Measurements from ENCODE around the gene TVP23C. TPM values are rescaled to one million over a fixed set of nuclear protein-coding genes. Genes with fewer than 3 reads are reported as not detected.

Gene TVP23C
- total and polyA plus RNA-seq, 8 donors, result 5.3 to 16.8 (median 7.5) TPM

DNA sequence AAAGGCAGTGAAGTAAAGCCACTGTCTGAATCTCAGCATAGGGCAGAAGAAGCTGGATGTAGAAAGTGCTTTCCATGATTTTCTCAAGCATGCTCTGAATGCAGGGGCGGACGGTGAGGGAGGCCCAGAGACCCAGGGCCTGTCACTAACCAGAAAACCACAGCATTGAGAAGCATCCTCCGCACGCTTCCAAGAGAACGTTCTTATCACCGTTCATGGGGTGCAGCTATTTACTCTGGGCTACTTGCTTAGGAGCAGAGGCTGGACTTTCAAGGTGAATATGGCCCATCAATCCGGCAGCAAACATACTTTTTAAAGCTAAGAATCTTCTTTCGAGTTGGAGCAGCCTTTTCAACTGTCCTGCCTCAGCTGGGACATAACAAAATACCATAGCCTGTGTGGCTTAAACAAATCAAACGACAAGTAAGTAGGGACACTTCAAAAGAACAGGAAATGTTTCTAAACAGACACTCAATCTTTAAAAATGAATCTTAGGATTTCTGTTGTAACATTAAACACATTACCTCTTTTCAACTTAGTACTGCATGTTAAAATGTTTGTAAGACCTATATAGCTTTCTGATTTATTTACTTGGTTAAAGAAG is 49.3 kb downstream of the TVP23C start:
- H3K4me1 ChIP-seq, result peaks cover 3 to 8% (median 6%) of the 10 kb centered on the region in 3 donors
- TF ChIP-seq, protein P1, sequence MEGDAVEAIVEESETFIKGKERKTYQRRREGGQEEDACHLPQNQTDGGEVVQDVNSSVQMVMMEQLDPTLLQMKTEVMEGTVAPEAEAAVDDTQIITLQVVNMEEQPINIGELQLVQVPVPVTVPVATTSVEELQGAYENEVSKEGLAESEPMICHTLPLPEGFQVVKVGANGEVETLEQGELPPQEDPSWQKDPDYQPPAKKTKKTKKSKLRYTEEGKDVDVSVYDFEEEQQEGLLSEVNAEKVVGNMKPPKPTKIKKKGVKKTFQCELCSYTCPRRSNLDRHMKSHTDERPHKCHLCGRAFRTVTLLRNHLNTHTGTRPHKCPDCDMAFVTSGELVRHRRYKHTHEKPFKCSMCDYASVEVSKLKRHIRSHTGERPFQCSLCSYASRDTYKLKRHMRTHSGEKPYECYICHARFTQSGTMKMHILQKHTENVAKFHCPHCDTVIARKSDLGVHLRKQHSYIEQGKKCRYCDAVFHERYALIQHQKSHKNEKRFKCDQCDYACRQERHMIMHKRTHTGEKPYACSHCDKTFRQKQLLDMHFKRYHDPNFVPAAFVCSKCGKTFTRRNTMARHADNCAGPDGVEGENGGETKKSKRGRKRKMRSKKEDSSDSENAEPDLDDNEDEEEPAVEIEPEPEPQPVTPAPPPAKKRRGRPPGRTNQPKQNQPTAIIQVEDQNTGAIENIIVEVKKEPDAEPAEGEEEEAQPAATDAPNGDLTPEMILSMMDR (IDR thresholded peaks at IDR 0.05), result no peak
- no peak for DNase-seq
- no peaks in the 10 kb centered on the region for H3K36me3 ChIP-seq
- 69 to 77% methylated on average over 9 of the region's 9 CpGs for WGBS, 2 donors
- H3K27me3 ChIP-seq, result no peaks in the 10 kb centered on the region
- no peak for FAIRE-seq
- no peak overlapping the region for H3K27ac ChIP-seq
- H3K4me3 ChIP-seq, result no peak overlapping the region
- peak in 1 of 4 donors; percentile 38 for ATAC-seq
- intact Hi-C loops (cut with DNase I), result loop anchor here in 1 of 3 donors (10.0 kb wide), 1 partner anchor 259 kb away; no protein-coding TSS in a partner anchor
- no peaks in the 10 kb centered on the region for H3K9me3 ChIP-seq

DNA sequence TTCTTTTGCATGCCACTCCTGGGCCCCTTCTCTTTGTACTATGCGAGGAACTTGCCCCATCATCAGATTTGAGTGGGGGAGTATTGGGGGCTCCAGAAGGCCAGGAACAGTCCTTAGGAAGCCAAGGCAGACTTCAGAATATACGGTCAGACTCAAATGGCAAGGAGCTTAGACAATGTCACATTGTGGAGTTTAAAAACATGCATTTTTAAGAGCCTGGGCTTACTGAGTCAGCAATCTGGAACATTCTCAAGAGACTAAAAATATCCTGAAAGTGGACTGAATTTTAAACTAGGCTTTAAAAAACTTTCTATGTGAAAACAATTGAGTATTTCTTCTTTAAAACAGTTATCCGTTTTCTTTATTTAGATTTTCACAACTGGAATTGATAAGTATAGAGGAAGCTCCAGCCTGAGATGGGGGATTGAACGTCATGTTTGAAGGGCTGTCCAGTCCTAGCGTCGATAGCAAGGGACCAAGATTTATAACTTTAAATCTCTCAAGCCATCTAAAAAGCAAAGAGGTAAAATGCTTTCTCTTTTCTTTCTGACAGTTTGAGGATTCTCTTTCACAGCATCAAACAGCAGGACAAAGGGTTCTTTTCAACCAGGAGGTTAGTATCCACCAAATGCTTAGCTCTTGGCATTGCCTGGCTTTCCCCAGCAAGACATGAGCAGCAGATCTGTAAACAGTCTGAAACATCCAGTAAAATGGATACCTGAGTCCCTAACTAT is 50.1 kb downstream of the TVP23C start:
- no peaks in the 10 kb centered on the region for H3K36me3 ChIP-seq
- no peak for DNase-seq
- H3K27ac ChIP-seq, result no peak overlapping the region
- 87 to 90% methylated on average over 6 of the region's 6 CpGs for WGBS, 2 donors
- TF ChIP-seq, protein P1 (IDR thresholded peaks at IDR 0.05), result no peak
- no peaks in the 10 kb centered on the region for H3K27me3 ChIP-seq
- no peaks in the 10 kb centered on the region for H3K9me3 ChIP-seq
- intact Hi-C loops (cut with DNase I), result loop anchor here in 1 of 3 donors (10.0 kb wide), 1 partner anchor 258 kb away; no protein-coding TSS in a partner anchor
- peak in 1 of 4 donors; percentile 45 for ATAC-seq
- FAIRE-seq, result no peak
- H3K4me1 ChIP-seq, result peaks cover 3 to 8% (median 6%) of the 10 kb centered on the region in 3 donors
- no peak overlapping the region for H3K4me3 ChIP-seq

DNA sequence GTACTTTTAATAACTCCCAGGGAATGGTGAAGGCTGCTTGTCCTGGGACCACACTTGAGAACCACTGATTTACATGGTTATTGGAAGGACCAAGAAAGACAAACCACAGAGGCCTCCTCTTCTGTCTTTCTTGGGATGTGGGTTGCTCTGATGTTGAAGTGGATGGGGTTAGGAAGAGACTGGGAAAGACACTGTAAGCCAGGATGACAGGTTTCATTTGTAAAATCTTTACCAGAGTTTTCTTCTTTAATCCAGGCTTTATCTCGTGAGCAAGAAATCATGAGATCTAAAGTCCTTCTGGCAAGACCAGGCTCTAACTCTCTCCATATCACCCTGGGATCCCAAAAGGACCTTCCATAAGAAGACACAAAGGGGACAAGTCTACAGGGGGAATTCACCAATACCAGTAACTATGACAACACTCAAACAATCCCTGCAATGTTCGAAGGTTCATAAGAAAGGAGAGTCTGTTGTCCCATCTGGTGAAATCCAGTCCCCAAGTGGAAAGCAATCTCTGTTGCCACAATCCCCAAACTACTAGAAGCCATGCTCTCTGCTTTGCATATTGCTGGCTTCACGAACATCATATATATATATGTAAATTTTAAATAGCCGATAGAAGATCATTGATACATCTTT is 51.1 kb downstream of the TVP23C start:
- intact Hi-C loops (cut with DNase I), result loop anchor here in 1 of 3 donors (10.0 kb wide), 1 partner anchor 257 kb away; no protein-coding TSS in a partner anchor
- H3K4me3 ChIP-seq, result no peak overlapping the region
- TF ChIP-seq, protein P1 (IDR thresholded peaks at IDR 0.05), result no peak
- FAIRE-seq (no peak), ATAC-seq (no peak), DNase-seq (no peak)
- H3K36me3 ChIP-seq, result no peaks in the 10 kb centered on the region
- peaks cover 3 to 8% (median 6%) of the 10 kb centered on the region in 3 donors for H3K4me1 ChIP-seq
- H3K27me3 ChIP-seq, result no peaks in the 10 kb centered on the region
- no peak overlapping the region for H3K27ac ChIP-seq
- 94 to 95% methylated on average over 4 of the region's 4 CpGs for WGBS, 2 donors
- H3K9me3 ChIP-seq, result no peaks in the 10 kb centered on the region

DNA sequence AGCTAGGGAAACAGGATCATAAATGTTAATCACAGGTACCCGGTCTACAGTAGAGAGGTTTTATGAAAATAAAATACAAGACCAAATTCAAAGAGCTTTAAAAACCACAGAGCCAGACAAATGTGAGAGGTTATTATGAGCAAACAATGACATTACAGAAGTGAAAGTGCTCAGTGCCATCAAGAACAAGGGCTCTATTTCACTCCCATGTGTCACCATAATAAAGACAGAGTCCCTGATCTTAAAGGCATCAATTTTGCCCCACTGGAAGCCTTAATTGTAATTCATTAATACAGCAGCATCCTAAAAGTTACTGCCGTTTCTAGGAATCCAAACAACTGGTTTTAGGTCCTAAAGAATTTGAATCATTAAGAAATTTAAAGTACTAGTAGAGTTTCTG is 52.1 kb downstream of the TVP23C start:
- no peak for ATAC-seq
- 93 to 97% methylated on average over 2 of the region's 2 CpGs for WGBS, 2 donors
- TF ChIP-seq, protein P1 (IDR thresholded peaks at IDR 0.05), result no peak
- no peak for DNase-seq
- no peaks in the 10 kb centered on the region for H3K9me3 ChIP-seq
- intact Hi-C loops (cut with DNase I), result loop anchor here in 1 of 3 donors (10.0 kb wide), 1 partner anchor 256 kb away; no protein-coding TSS in a partner anchor
- no peak overlapping the region for H3K27ac ChIP-seq
- no peak overlapping the region for H3K4me3 ChIP-seq
- H3K4me1 ChIP-seq, result peaks cover 3 to 8% (median 6%) of the 10 kb centered on the region in 3 donors
- H3K27me3 ChIP-seq, result no peaks in the 10 kb centered on the region
- H3K36me3 ChIP-seq, result no peaks in the 10 kb centered on the region
- FAIRE-seq, result no peak

Measured in pancreas (tissue), 10 donors.